Activated CD8-positive, alpha-beta T cell treated with anti-CD3 and anti-CD28 coated beads for 36 hours (primary cell): ENCODE data around the gene AMBRA1. TPM values are rescaled to one million over a fixed set of nuclear protein-coding genes. Genes with fewer than 3 reads are reported as not detected.

Experiments used
- ATAC-seq: fragments of 200-7000 bp; cut with Tn5 transposase; one replicate; pipeline ENCODE4 v1.10.0; 2021; ENCODE audit warnings: mild to moderate bottlenecking, moderate library complexity
- CTCF ChIA-PET: fragments of 350-600 bp; sonication (Branson Sonifier 250); formaldehyde crosslinking; loops from one replicate; lab custom pipeline; 2021; ENCODE audit warnings: antibody characterized with exemption; lab: Charles Lee
- POLR2A ChIA-PET: fragments of 350-600 bp; sonication (Branson Sonifier 250); formaldehyde crosslinking; loops from one replicate; lab custom pipeline; 2021; ENCODE audit warnings: antibody characterized with exemption; lab: Charles Lee
- DNase-seq: peaks from one replicate; pipeline ENCODE4 v3.0.0-alpha.2; 2020
- H3K27ac Mint-ChIP-seq: one replicate; pipeline ENCODE4 v1.8.0; 2021; ENCODE audit warnings: mild to moderate bottlenecking, mixed read lengths
- H3K27me3 Mint-ChIP-seq: one replicate; pipeline ENCODE4 v1.8.0; 2021; ENCODE audit warnings: mixed read lengths
- H3K36me3 Mint-ChIP-seq: one replicate; pipeline ENCODE4 v1.8.0; 2021; ENCODE audit warnings: low read depth, mixed read lengths
- H3K4me1 Mint-ChIP-seq: one replicate; pipeline ENCODE4 v1.8.0; 2021; ENCODE audit warnings: low read depth, mixed read lengths
- H3K4me3 Mint-ChIP-seq: one replicate; pipeline ENCODE4 v1.8.0; 2021; ENCODE audit warnings: mild to moderate bottlenecking, moderate library complexity, mixed read lengths
- H3K9me3 Mint-ChIP-seq: one replicate; pipeline ENCODE4 v1.8.0; 2021; ENCODE audit warnings: mixed read lengths
- CTCF ChIP-seq: fragments of 200-600 bp; IDR thresholded peaks from one replicate; pipeline ENCODE4 v1.8.0; 2022; ENCODE audit warnings: antibody characterized with exemption, mild to moderate bottlenecking
- intact Hi-C: fragments of 100-400 bp; cut with micrococcal nuclease; formaldehyde crosslinking; loops from one replicate; pipeline ENCODE4 v1.10.0; 2022
- total RNA-seq, 2 experiments: library from RNA; stranded (reverse); gene quantifications; one replicate each; pipeline ENCODE4 v1.2.3, GENCODE V29; 2021

AMBRA1 gene
- total RNA-seq, 2 experiments from 2014 or later = 24.0 to 24.1 TPM

DNA sequence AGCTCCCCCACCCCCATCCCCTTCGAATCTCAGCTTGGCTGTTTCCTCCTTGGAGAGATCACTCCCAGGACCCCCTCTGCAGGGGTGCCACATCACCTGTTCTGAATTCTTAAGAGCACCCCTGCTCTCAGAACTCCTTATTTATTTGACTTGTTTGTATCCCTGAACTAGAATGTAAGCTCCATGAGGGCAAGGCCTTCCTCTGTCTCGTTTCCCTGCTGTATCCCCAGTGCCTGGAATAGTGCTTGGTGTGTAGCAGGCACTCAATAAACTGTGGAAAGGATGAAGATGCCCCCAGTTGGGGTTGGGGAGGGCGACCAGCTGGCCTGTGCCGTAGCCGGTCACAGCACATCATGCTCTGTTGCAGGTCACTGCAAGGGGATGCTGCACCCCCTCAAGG is 216.0 kb downstream of the AMBRA1 start:
- intact Hi-C loops = no loop called here
- no peak for TF ChIP-seq CTCF
- H3K4me3 Mint-ChIP-seq = no peak overlapping the region
- H3K4me1 Mint-ChIP-seq = peaks cover 15% of the 10 kb centered on the region
- H3K27me3 Mint-ChIP-seq = peaks cover 3% of the 10 kb centered on the region
- peaks cover 18% of the 10 kb centered on the region for H3K36me3 Mint-ChIP-seq
- ATAC-seq = no peak
- H3K9me3 Mint-ChIP-seq = no peaks in the 10 kb centered on the region
- DNase-seq = no peak
- ChIA-PET CTCF (interaction anchor here (0.7 to 4.6 kb wide), 4 partner anchors 9 to 32 kb away, joined by 3 to 22 read pairs (median 8); no protein-coding TSS in a partner anchor), POLR2A (interaction anchor here (0.9 to 1.3 kb wide), 5 partner anchors 9 to 215 kb away, joined by 3 read pairs; no protein-coding TSS in a partner anchor)
- H3K27ac Mint-ChIP-seq = no peak overlapping the region

DNA sequence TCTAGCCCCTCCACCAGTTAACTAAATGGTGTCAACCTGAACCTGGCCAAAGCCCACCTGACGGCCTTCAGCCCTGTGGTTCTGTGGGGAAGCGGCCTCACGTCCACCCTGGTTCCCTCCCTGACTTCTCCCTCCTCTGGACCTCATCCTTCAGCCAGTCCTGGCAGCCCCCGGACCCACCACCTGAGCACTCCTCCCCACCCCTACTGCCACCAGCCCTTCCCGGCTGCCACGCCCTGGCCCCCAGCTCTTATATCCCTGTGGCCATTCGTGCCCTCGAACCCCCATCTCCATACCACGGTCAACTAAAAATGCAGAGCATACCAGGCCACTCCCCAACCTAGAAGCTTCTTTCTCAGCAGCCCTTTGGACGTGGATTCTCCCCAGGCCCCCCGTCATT is 216.5 kb downstream of the AMBRA1 start:
- Mint-ChIP-seq H3K27ac (no peak overlapping the region), H3K4me3 (no peak overlapping the region), H3K27me3 (peaks cover 3% of the 10 kb centered on the region), H3K4me1 (peaks cover 15% of the 10 kb centered on the region), H3K36me3 (peaks cover 18% of the 10 kb centered on the region), H3K9me3 (no peaks in the 10 kb centered on the region)
- DNase-seq (no peak), ATAC-seq (no peak)
- intact Hi-C loops = no loop called here
- ChIA-PET POLR2A (interaction anchor here (0.6 to 1.3 kb wide), 4 partner anchors 10 to 216 kb away, joined by 3 read pairs; no protein-coding TSS in a partner anchor), CTCF (interaction anchor here (0.7 to 4.6 kb wide), 5 partner anchors 9 to 31 kb away, joined by 3 to 22 read pairs (median 6); no protein-coding TSS in a partner anchor)
- TF ChIP-seq CTCF = no peak

- intact Hi-C loops = no loop called here
- H3K27ac Mint-ChIP-seq = no peak overlapping the region
Measured at GRCh38 chr11:46376258-46377050, 217.4 kb downstream of the AMBRA1 start.

DNA sequence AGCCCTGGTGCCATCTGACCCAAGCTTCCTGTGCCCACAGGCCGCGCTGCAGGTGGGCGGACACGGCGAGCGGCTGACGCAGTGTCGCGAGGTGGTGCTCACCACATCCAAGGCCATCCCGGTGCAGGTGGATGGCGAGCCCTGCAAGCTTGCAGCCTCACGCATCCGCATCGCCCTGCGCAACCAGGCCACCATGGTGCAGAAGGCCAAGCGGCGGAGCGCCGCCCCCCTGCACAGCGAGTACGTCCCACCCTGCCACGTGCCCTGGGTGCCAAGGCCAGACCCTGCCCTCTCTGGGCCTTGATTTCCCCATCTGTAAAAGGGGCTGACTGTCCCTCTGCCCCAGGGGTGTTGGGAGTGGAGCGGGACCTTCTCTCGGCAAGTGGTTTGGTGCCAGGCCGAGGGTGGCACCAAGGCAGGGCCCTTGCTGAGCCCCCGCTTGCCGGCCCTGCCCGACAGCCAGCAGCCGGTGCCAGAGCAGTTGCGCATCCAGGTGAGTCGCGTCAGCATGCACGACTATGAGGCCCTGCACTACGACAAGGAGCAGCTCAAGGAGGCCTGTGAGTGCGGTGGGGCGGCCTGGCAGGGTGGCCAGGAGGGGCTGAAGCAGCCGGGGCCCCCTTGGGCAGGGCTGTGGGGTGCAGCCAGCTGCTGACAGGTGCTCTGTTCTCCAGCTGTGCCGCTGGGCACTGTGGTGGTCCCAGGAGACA is 218.3 kb downstream of the AMBRA1 start:
- peaks cover 9% of the 10 kb centered on the region for H3K4me1 Mint-ChIP-seq

More at GRCh38 chr11:46376258-46377050, 217.4 kb downstream of the AMBRA1 start:
- H3K36me3 Mint-ChIP-seq = peaks cover 18% of the 10 kb centered on the region
- H3K9me3 Mint-ChIP-seq = no peaks in the 10 kb centered on the region
- no peak for DNase-seq
- H3K4me1 Mint-ChIP-seq = peaks cover 12% of the 10 kb centered on the region
- no peaks in the 10 kb centered on the region for H3K27me3 Mint-ChIP-seq
- POLR2A ChIA-PET = interaction anchor here (0.6 kb wide), 1 partner anchor 192 kb away, joined by 3 read pairs; no protein-coding TSS in a partner anchor
- TF ChIP-seq CTCF = no peak
- no peak for ATAC-seq
- CTCF ChIA-PET = interaction anchor here (0.9 to 4.6 kb wide), 4 partner anchors 11 to 28 kb away, joined by 3 to 22 read pairs (median 6); no protein-coding TSS in a partner anchor
- H3K4me3 Mint-ChIP-seq = no peak overlapping the region

More for the DNA sequence above, 218.3 kb downstream of the AMBRA1 start:
- no peak for DNase-seq
- no peak for TF ChIP-seq CTCF
- Mint-ChIP-seq H3K27me3 (no peaks in the 10 kb centered on the region), H3K9me3 (no peaks in the 10 kb centered on the region), H3K36me3 (peaks cover 18% of the 10 kb centered on the region), H3K27ac (no peak overlapping the region), H3K4me3 (no peak overlapping the region)
- no peak for ATAC-seq
- ChIA-PET CTCF (interaction anchor here (1.6 kb wide), 1 partner anchor 15 kb away, joined by 7 read pairs; no protein-coding TSS in a partner anchor), POLR2A (no interaction called here)
- intact Hi-C loops = no loop called here
